Suprapubic skin (tissue), 4 donors: Measurements from ENCODE around the gene ZNF25. TPM values are rescaled to one million over a fixed set of nuclear protein-coding genes. Genes with fewer than 3 reads are reported as not detected.

Experiments used
- DNase-seq, 2 donors: peaks; one replicate each; pipeline ENCODE4 v3.0.0-alpha.2; 2019; ENCODE audit warnings: low spot score in 2 of 2
- H3K27ac ChIP-seq: fragments of 200-600 bp; sonication (generic); one replicate; pipeline ENCODE4 v1.5.1; 2019
- H3K27me3 ChIP-seq: fragments of 200-600 bp; sonication (generic); one replicate; pipeline ENCODE4 v1.5.1; 2019
- H3K36me3 ChIP-seq: fragments of 200-600 bp; sonication (generic); one replicate; pipeline ENCODE4 v1.5.1; 2019
- H3K4me1 ChIP-seq: fragments of 200-600 bp; sonication (generic); one replicate; pipeline ENCODE4 v1.5.1; 2019
- H3K4me3 ChIP-seq: fragments of 200-600 bp; sonication (generic); one replicate; pipeline ENCODE4 v1.5.1; 2019; ENCODE audit warnings: mild to moderate bottlenecking
- H3K9me3 ChIP-seq: fragments of 200-600 bp; sonication (generic); one replicate; pipeline ENCODE4 v1.5.1; 2019
- EP300 ChIP-seq: sonication (generic); formaldehyde crosslinking; IDR thresholded peaks from one replicate; pipeline ENCODE4 v1.6.1; 2017; ENCODE audit warnings: antibody characterized with exemption
- POLR2A ChIP-seq, 2 donors: fragments of 450-650 bp; IDR thresholded peaks; one replicate each; pipeline ENCODE4 v1.6.1; 2017; ENCODE audit warnings: antibody characterized with exemption in 2 of 2, mild to moderate bottlenecking in 2 of 2, moderate library complexity in 2 of 2
- POLR2AphosphoS5 ChIP-seq, 3 donors: sonication (generic); formaldehyde crosslinking; IDR thresholded peaks; one replicate each; pipeline ENCODE4 v1.6.1; 2017; ENCODE audit warnings: antibody characterized with exemption in 3 of 3
- WGBS: methylation state at CpG from one replicate; pipeline ENCODE4 v1.1.5; 2018; 5-methylcytosine and 5-hydroxymethylcytosine counted together
- total RNA-seq, 4 donors: library from RNA; depleted of rRNA; stranded (reverse); fragments of >200 nt; gene quantifications; one replicate each; pipeline ENCODE4 v1.1.0, GENCODE V29; 2016
- TF ChIP-seq, protein P1 (sequence below), 2 donors: fragments of 200-600 bp in 1 of 2; fragments of 450-650 bp in 1 of 2; sonication (generic) in 1 of 2; IDR thresholded peaks; one replicate each; pipeline ENCODE4 v1.5.1; 2016 to 2019; ENCODE audit warnings: antibody characterized with exemption in 2 of 2, mild to moderate bottlenecking in 1 of 2, moderate library complexity in 1 of 2

Gene ZNF25
- total RNA-seq, 4 donors from 2014 or later = 5.3 to 14.0 (median 7.2) TPM

DNA sequence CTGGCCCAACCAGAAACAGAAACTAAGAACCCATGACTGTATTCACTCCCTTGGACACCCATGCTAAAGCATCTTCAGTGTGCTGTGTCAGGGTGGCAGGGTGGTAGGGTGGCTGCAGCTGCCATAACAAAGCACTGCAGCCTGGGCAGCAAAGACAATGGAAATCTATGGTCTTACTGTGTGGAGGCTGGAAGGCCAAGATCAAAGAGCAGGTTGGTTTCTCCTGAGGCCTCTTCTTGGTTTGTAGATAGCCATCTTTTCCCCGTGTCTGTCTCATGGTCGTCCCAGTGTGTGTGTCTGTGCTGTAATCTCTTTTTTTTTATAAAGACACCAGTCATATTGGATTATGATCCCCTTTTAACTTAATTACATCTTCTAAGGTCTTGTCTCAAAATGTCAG, 15.2 kb upstream of the ZNF25 start:
- no peaks in the 10 kb centered on the region for H3K27me3 ChIP-seq
- WGBS = 81% methylated on average over 2 of the region's 2 CpGs
- TF ChIP-seq, protein P1, sequence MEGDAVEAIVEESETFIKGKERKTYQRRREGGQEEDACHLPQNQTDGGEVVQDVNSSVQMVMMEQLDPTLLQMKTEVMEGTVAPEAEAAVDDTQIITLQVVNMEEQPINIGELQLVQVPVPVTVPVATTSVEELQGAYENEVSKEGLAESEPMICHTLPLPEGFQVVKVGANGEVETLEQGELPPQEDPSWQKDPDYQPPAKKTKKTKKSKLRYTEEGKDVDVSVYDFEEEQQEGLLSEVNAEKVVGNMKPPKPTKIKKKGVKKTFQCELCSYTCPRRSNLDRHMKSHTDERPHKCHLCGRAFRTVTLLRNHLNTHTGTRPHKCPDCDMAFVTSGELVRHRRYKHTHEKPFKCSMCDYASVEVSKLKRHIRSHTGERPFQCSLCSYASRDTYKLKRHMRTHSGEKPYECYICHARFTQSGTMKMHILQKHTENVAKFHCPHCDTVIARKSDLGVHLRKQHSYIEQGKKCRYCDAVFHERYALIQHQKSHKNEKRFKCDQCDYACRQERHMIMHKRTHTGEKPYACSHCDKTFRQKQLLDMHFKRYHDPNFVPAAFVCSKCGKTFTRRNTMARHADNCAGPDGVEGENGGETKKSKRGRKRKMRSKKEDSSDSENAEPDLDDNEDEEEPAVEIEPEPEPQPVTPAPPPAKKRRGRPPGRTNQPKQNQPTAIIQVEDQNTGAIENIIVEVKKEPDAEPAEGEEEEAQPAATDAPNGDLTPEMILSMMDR (IDR thresholded peaks at IDR 0.05) = no peak
- TF ChIP-seq POLR2A (IDR thresholded peaks at IDR 0.05) = no peak
- TF ChIP-seq EP300 = no peak
- TF ChIP-seq POLR2AphosphoS5 (IDR thresholded peaks at IDR 0.05) = no peak
- H3K9me3 ChIP-seq = no peaks in the 10 kb centered on the region
- H3K4me3 ChIP-seq = no peak overlapping the region
- H3K36me3 ChIP-seq = no peaks in the 10 kb centered on the region
- no peak overlapping the region for H3K27ac ChIP-seq
- no peaks in the 10 kb centered on the region for H3K4me1 ChIP-seq
- DNase-seq = no peak

DNA sequence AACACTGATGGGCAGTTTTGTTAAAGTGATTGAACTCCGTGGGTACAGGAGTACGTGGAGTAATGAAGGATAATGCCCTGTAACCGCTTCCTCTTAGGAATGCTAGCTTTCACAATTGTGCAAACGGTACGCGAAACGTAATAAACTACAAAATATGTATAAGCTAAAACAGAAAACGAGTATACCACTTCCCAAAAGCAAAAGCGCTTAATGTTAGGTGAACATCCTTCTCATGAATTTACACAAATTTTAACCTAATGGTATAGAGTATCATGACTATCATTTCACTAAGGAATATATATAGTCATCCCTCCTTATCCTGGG, 395 bp upstream of the ZNF25 start:
- Histone ChIP-seq H3K4me3 (peak overlapping the region; percentile 100), H3K36me3 (no peaks in the 10 kb centered on the region), H3K27me3 (no peaks in the 10 kb centered on the region), H3K4me1 (peaks cover 13% of the 10 kb centered on the region), H3K9me3 (no peaks in the 10 kb centered on the region), H3K27ac (peak overlapping the region; percentile 99)
- WGBS = 5% methylated on average over 9 of the region's 9 CpGs
- TF ChIP-seq POLR2A (IDR thresholded peaks at IDR 0.05) (no peak), EP300 (no peak), POLR2AphosphoS5 (IDR thresholded peaks at IDR 0.05) (no peak)
- TF ChIP-seq, protein P1 (IDR thresholded peaks at IDR 0.05) = no peak
- no peak for DNase-seq

GRCh38 chr10:37975401-37975991, 951 bp downstream of the ZNF25 start:
- 17% methylated on average over 5 of the region's 5 CpGs for whole genome bisulfite sequencing
- Histone ChIP-seq H3K4me3 (peak overlapping the region; percentile 100), H3K27me3 (no peaks in the 10 kb centered on the region), H3K4me1 (peaks cover 13% of the 10 kb centered on the region), H3K36me3 (peaks cover 5% of the 10 kb centered on the region), H3K9me3 (no peaks in the 10 kb centered on the region), H3K27ac (peak overlapping the region; percentile 99)
- no peak for DNase-seq
- TF ChIP-seq POLR2AphosphoS5 (IDR thresholded peaks at IDR 0.05) (no peak), EP300 (no peak), POLR2A (IDR thresholded peaks at IDR 0.05) (no peak)
- TF ChIP-seq, protein P1 (IDR thresholded peaks at IDR 0.05) = no peak

DNA sequence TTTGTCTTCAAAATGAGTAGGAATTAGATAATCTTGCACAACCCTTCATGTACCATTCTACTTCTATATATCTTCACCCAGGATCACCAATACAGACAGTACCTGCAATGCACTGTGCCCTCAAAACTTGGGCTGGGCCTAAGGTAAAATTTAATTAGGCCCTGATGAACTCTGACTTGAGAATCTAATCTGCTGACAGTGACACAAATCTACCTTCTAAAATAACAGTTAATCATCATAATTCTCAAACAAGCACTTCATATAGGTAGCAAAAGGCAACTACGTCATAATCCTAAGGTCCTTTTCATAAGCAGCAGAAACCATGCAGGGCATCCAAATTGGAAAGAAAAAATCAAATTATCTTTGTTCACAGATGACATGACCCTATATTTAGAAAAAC, 4.1 kb downstream of the ZNF25 start:
- H3K36me3 ChIP-seq = peaks cover 22% of the 10 kb centered on the region
- no peaks in the 10 kb centered on the region for H3K9me3 ChIP-seq
- TF ChIP-seq POLR2AphosphoS5 (IDR thresholded peaks at IDR 0.05) = no peak
- TF ChIP-seq POLR2A (IDR thresholded peaks at IDR 0.05) = no peak
- TF ChIP-seq, protein P1 (IDR thresholded peaks at IDR 0.05) = no peak
- TF ChIP-seq EP300 = no peak
- H3K27ac ChIP-seq = no peak overlapping the region
- DNase-seq = no peak
- H3K4me1 ChIP-seq = peaks cover 13% of the 10 kb centered on the region
- no peaks in the 10 kb centered on the region for H3K27me3 ChIP-seq
- no peak overlapping the region for H3K4me3 ChIP-seq
- WGBS = 100% methylated on average over 1 of the region's 1 CpG

DNA sequence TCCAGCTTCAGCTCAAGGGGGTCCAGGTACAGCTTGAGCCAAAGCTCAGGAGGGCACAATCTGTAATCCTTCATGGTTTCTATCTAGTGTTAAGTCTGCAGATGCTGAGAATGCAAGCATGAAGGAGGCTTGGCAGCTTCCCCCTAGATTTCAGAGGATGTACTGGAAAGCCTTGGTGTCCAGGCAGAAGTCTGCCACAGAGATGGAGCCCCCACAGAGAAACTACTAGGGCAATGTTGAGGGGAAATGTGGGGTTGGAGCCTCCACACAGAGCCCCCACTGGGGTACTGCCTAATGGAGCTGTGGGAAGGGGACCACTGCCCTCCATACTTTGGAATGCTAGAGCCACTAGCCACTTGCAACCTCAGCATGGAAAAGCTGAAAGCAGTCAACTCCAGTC, 11.4 kb downstream of the ZNF25 start:
- DNase-seq = no peak
- peaks cover 42% of the 10 kb centered on the region for H3K36me3 ChIP-seq
- TF ChIP-seq POLR2AphosphoS5 (IDR thresholded peaks at IDR 0.05) = no peak
- no peak for TF ChIP-seq EP300
- TF ChIP-seq POLR2A (IDR thresholded peaks at IDR 0.05) = no peak
- TF ChIP-seq, protein P1 (IDR thresholded peaks at IDR 0.05) = no peak
- H3K4me3 ChIP-seq = no peak overlapping the region
- H3K9me3 ChIP-seq = no peaks in the 10 kb centered on the region
- H3K27ac ChIP-seq = no peak overlapping the region
- no peaks in the 10 kb centered on the region for H3K4me1 ChIP-seq
- H3K27me3 ChIP-seq = no peaks in the 10 kb centered on the region
